ENCODE data around the gene CDC42SE2. TPM values are rescaled to one million over a fixed set of nuclear protein-coding genes. Genes with fewer than 3 reads are reported as not detected.
"Not testable (repeated sequence)": the region's sequence is repeated elsewhere in the genome, so short reads cannot be mapped to it uniquely, and the experiment has no call there.

Gene CDC42SE2
- total and polyA plus RNA-seq, 5 experiments from 2014 or later: 313 to 544 (median 423) TPM

DNA sequence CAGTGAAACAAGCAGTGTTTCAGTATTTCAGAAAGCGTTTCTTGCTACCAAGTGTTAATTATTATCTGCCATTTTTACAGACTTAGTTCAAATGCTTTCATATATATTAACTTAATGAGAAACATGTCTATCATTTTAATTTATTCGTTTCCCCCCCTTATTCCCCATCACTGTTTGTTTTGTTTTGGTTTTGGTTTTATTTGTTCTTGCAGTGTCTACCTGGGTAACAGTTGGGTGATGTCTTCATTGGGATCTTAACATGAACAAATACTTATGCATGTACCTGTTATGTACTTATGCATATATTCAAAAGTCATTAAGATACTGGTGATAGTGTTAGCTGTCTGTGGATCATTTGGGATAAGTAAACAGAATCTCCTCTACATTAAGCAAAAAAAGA is 108.0 kb downstream of the CDC42SE2 start:
- no peak for DNase-seq
- peak in 1 of 2 donors; percentile 46 for ATAC-seq
- POLR2A ChIA-PET: interaction anchor here (0.7 to 3.7 kb wide), 2 partner anchors 107 to 295 kb away, joined by 3 to 14 read pairs; no protein-coding TSS in a partner anchor
- Mint-ChIP-seq H3K4me1 (peaks cover 34 to 93% (median 87%) of the 10 kb centered on the region in 4 donors), H3K4me3 (peak overlapping the region in 8 of 10 donors; percentile 1 to 61 (median 30)), H3K36me3 (peaks cover 5 to 66% (median 28%) of the 10 kb centered on the region in 3 donors), H3K27ac (peak overlapping the region; percentile 89 to 100 (median 95)), H3K27me3 (no peaks in the 10 kb centered on the region), H3K9me3 (peaks cover 0 to 7% (median 0%) of the 10 kb centered on the region in 9 donors)

DNA sequence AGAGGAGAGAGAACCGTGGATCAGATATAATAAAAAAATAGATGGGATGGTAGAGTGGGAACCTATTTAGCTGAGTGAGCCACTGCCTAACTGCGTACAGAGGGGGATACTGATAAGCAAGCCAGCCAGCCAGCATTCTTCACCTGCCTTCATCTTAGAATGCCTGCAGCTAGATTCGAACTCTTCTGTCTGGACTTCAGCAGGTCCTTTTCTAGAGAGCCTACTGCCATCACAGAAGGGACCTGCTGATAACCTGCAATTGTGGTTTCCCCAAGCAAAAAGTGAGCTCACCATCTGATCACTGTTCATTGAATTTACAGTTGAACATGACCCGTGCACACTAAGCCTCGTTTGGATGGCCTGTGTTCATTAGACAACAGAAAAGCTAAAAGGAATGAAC is 109.4 kb downstream of the CDC42SE2 start:
- peaks cover 0 to 56% (median 25%) of the 10 kb centered on the region in 3 donors for H3K36me3 Mint-ChIP-seq
- DNase-seq: no peak

DNA sequence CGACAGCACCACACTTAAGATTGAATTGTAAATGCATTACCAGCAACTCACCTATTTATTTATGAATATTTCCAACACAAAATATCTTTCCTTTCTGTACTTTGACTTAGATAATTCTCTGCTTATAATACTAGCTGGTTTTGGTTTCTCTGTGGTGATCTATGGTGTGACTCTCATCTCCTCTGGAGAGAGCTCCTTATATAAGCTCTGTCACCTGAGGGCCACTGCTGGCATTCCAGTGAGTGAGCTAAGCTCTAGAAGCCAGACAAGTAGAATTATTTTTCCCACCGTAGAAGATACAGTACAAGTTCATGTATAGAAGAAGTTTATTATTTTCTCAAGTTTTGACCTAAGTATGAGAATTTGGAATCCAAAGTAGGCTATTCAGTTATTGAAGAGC is 111.5 kb downstream of the CDC42SE2 start:
- H3K4me1 Mint-ChIP-seq: peaks cover 27 to 98% (median 85%) of the 10 kb centered on the region in 4 donors
- peak in 1 of 10 donors; percentile 31 for DNase-seq
- peak overlapping the region; percentile 91 to 100 (median 95) for H3K27ac Mint-ChIP-seq
- POLR2A ChIA-PET: interaction anchor here (0.5 to 11.1 kb wide), 9 partner anchors 13 to 210 kb away, joined by 3 to 159 read pairs (median 4); partner anchors contain the start of genes CDC42SE2 and HINT1
- peaks cover 0 to 5% (median 0%) of the 10 kb centered on the region in 9 donors for H3K9me3 Mint-ChIP-seq
- peak overlapping the region in 9 of 10 donors; percentile 9 to 75 (median 29) for H3K4me3 Mint-ChIP-seq
- ATAC-seq: peak in 1 of 2 donors; percentile 18
- H3K27me3 Mint-ChIP-seq: no peaks in the 10 kb centered on the region
- peaks cover 0 to 40% (median 18%) of the 10 kb centered on the region in 3 donors for H3K36me3 Mint-ChIP-seq

More for the DNA sequence above, 109.4 kb downstream of the CDC42SE2 start:
- peaks cover 32 to 96% (median 89%) of the 10 kb centered on the region in 4 donors for H3K4me1 Mint-ChIP-seq
- peak overlapping the region in 9 of 10 donors; percentile 34 to 71 (median 61) for H3K4me3 Mint-ChIP-seq
- POLR2A ChIA-PET: interaction anchor here (1.0 to 3.7 kb wide), 6 partner anchors 8 to 108 kb away, joined by 3 to 14 read pairs (median 6); no protein-coding TSS in a partner anchor
- peak in 1 of 2 donors; percentile 21 for ATAC-seq
- H3K27me3 Mint-ChIP-seq: no peaks in the 10 kb centered on the region
- H3K9me3 Mint-ChIP-seq: peaks cover 0 to 5% (median 0%) of the 10 kb centered on the region in 9 donors
- H3K27ac Mint-ChIP-seq: peak overlapping the region; percentile 91 to 100 (median 95)

DNA sequence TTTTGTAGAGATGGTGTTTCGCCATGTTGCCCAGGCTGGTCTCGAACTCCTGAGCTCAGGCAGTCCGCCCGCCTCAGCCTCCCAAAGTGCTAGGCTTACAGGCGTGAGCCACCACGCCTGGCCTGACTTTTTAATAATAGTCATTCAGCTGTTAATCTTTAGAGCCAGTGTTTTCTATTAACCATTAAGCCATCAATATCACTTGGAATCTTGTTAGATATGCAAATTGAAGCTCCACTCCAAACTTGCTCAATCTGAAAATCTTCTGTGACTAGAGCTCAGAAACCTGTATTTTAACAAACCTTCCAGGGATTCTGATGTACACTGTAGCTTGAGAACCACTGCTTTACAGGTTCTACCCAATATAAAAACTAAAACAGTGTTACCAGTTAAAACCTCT is 113.5 kb downstream of the CDC42SE2 start:
- no peak for ATAC-seq
- Mint-ChIP-seq H3K27ac (peak overlapping the region; percentile 91 to 100 (median 95)), H3K36me3 (peaks cover 0 to 36% (median 21%) of the 10 kb centered on the region in 3 donors), H3K4me3 (peak overlapping the region in 6 of 10 donors; percentile 13 to 61 (median 32)), H3K9me3 (peaks cover 0 to 9% (median 0%) of the 10 kb centered on the region in 9 donors), H3K27me3 (no peaks in the 10 kb centered on the region), H3K4me1 (peaks cover 33 to 98% (median 85%) of the 10 kb centered on the region in 4 donors)
- no peak for DNase-seq
- POLR2A ChIA-PET: interaction anchor here (0.9 to 11.1 kb wide), 7 partner anchors 8 to 212 kb away, joined by 3 to 159 read pairs (median 4); partner anchors contain the start of genes CDC42SE2 and HINT1

DNA sequence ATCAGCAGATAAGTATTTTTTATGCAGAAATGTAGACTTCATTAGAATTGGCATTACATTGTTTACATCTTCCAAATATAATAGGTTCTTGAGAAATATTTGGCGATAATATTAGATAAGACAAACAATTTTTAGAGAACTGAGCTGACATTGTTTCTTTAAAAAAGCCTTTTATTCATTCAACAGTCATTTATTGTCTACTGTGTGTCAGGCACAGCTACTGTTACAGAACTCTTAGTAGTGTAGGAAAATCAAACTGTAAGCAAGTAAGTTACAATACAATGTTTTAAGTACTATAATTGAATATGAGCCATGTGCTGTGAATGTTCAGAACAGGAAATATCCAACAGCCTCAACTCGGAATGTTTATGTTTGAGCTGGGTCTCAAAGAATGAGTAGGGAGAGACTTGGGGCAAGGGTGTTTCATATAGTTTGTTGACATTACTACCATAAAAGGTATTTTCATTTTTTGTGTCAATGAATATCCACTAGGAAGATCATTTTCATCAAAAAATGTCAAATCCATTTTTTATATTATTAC is 114.0 kb downstream of the CDC42SE2 start:
- Mint-ChIP-seq H3K27ac (peak overlapping the region; percentile 91 to 100 (median 95)), H3K27me3 (no peaks in the 10 kb centered on the region), H3K9me3 (peaks cover 0 to 9% (median 0%) of the 10 kb centered on the region in 9 donors), H3K36me3 (peaks cover 0 to 36% (median 21%) of the 10 kb centered on the region in 3 donors), H3K4me3 (peak overlapping the region in 9 of 10 donors; percentile 11 to 61 (median 32)), H3K4me1 (peaks cover 35 to 98% (median 86%) of the 10 kb centered on the region in 4 donors)
- POLR2A ChIA-PET: interaction anchor here (0.7 to 11.1 kb wide), 11 partner anchors 8 to 212 kb away, joined by 3 to 159 read pairs (median 4); partner anchors contain the start of genes CDC42SE2 and HINT1
- DNase-seq: no peak
- no peak for ATAC-seq

DNA sequence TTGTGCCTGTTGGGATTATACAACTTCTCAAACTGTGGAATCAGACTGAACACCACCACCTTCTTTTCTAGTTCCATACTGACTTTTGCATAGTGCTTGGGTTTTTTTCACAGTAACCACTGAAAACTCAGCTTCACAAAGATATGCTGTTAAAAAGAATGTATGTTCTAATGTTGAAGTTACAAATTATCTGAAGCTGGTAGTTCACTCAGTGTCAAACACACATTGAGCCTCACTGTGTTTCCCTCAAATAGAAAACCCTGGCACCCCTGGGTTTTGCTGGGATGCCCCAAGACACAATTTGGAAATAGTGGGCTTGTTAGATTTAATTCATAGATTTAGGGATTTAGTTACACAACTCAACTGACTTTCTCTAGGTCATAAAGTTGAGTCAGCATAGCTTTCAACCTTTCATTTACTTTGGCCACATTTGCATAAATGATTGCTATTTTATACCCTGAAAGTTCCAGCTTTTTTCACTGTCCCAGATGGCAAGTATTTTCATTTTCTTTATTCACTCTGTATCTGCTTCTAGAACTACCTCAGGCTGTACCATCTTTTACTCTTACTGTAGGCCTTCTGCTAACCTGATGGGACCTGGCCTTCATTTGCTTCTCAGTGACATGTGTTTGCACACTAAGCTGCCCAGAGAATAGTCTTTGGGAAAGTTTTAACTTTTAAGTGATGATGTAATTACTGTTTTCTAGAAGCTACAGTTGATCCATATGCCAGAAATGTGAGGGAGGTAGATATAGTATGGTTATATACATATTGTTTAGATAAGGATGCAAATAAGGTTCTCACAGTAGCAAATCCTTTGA is 115.1 kb downstream of the CDC42SE2 start:
- H3K27me3 Mint-ChIP-seq: no peaks in the 10 kb centered on the region
- H3K4me3 Mint-ChIP-seq: peak overlapping the region; percentile 31 to 79 (median 67)
- DNase-seq: peak in 4 of 10 donors; percentile 23 to 53 (median 28)

GRCh38 chr5:131379723-131380122 is 115.9 kb downstream of the CDC42SE2 start:
- ATAC-seq: peak; percentile 65 to 69
- peaks cover 0 to 31% (median 15%) of the 10 kb centered on the region in 3 donors for H3K36me3 Mint-ChIP-seq
- POLR2A ChIA-PET: interaction anchor here (0.6 to 11.1 kb wide), 7 partner anchors 19 to 212 kb away, joined by 3 to 159 read pairs (median 4); partner anchors contain the start of gene CDC42SE2

More for the DNA sequence above, 115.1 kb downstream of the CDC42SE2 start:
- POLR2A ChIA-PET: interaction anchor here (0.6 to 11.1 kb wide), 12 partner anchors 11 to 215 kb away, joined by 3 to 159 read pairs (median 4); partner anchors contain the start of genes CDC42SE2 and HINT1
- H3K9me3 Mint-ChIP-seq: peaks cover 0 to 9% (median 0%) of the 10 kb centered on the region in 9 donors
- peaks cover 32 to 98% (median 85%) of the 10 kb centered on the region in 4 donors for H3K4me1 Mint-ChIP-seq
- peaks cover 0 to 28% (median 15%) of the 10 kb centered on the region in 3 donors for H3K36me3 Mint-ChIP-seq
- ATAC-seq: peak; percentile 20 to 31
- peak overlapping the region; percentile 97 to 100 (median 99) for H3K27ac Mint-ChIP-seq

GRCh38 chr5:131380238-131380637 is 116.4 kb downstream of the CDC42SE2 start:
- POLR2A ChIA-PET: interaction anchor here (1.0 to 11.1 kb wide), 4 partner anchors 19 to 122 kb away, joined by 3 to 159 read pairs (median 4); partner anchors contain the start of gene CDC42SE2
- Mint-ChIP-seq H3K4me3 (peak overlapping the region; percentile 30 to 80 (median 77)), H3K27ac (peak overlapping the region; percentile 97 to 100 (median 99)), H3K4me1 (peaks cover 36 to 98% (median 87%) of the 10 kb centered on the region in 4 donors), H3K36me3 (peaks cover 0 to 32% (median 16%) of the 10 kb centered on the region in 3 donors)
- H3K9me3 Mint-ChIP-seq, DNase-seq, H3K27me3 Mint-ChIP-seq, ATAC-seq: not testable (repeated sequence)

More at GRCh38 chr5:131379723-131380122, 115.9 kb downstream of the CDC42SE2 start:
- peak; percentile 39 to 90 (median 77) for DNase-seq
- Mint-ChIP-seq H3K27ac (peak overlapping the region; percentile 97 to 100 (median 99)), H3K27me3 (no peaks in the 10 kb centered on the region), H3K4me1 (peaks cover 35 to 98% (median 88%) of the 10 kb centered on the region in 4 donors), H3K4me3 (peak overlapping the region; percentile 43 to 87 (median 72)), H3K9me3 (peaks cover 0 to 9% (median 0%) of the 10 kb centered on the region in 9 donors)

DNA sequence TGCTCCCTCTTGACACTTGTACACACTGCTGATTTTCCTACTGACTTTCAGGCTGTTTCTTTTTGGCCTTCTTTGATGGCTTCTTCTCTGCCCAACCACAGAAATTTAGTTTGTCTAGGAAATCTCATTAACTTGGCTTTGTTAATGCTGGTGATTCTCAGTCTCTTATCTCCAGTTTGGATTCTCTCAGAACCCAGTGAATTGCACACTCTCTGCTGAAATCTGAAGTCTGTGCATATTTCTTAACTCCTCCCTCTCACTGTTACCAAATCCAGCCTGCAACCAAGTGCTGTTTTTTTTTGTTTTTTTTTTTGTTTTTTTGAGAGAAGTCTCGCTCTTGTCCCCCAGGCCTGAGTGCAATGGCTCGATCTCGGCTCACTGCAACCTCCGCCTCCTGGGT is 117.2 kb downstream of the CDC42SE2 start:
- Mint-ChIP-seq H3K36me3 (peaks cover 0 to 32% (median 18%) of the 10 kb centered on the region in 3 donors), H3K4me1 (peaks cover 40 to 98% (median 87%) of the 10 kb centered on the region in 4 donors), H3K4me3 (peak overlapping the region; percentile 45 to 80 (median 74)), H3K27me3 (no peaks in the 10 kb centered on the region), H3K27ac (peak overlapping the region; percentile 97 to 100 (median 99)), H3K9me3 (peaks cover 0 to 9% (median 0%) of the 10 kb centered on the region in 9 donors)
- POLR2A ChIA-PET: interaction anchor here (0.7 to 11.1 kb wide), 13 partner anchors 11 to 216 kb away, joined by 3 to 159 read pairs (median 6); partner anchors contain the start of genes CDC42SE2 and HINT1
- DNase-seq: no peak
- ATAC-seq: no peak

DNA sequence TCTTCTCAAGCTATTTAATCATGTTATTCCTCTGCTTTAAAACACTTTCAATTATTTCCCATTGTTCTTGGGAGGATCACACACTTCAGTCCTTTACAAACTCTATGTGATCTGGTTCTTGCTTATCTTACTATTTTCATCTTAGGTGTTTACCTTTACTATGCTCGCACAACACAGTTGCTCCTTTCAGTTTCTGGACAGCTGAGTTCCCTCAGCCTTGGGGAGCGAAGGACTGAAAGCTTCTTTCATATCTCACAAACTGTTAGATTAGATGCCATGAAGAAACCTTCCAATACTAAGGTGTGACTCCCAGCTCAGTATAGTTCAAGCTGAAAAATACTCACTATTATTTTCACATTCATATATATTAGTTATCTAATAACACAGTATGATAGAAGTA is 117.9 kb downstream of the CDC42SE2 start:
- Mint-ChIP-seq H3K27me3 (no peaks in the 10 kb centered on the region), H3K9me3 (peaks cover 0 to 9% (median 0%) of the 10 kb centered on the region in 9 donors), H3K36me3 (peaks cover 0 to 33% (median 15%) of the 10 kb centered on the region in 3 donors), H3K4me1 (peaks cover 42 to 97% (median 89%) of the 10 kb centered on the region in 4 donors), H3K27ac (peak overlapping the region; percentile 97 to 100 (median 99)), H3K4me3 (peak overlapping the region; percentile 41 to 80 (median 74))
- POLR2A ChIA-PET: interaction anchor here (0.6 to 11.1 kb wide), 27 partner anchors 9 to 220 kb away, joined by 3 to 159 read pairs (median 4); partner anchors contain the start of genes CDC42SE2 and HINT1
- ATAC-seq (no peak), DNase-seq (no peak)

All from naive thymus-derived CD8-positive, alpha-beta T cell (primary cell).